ENCODE results near the gene PACS2. TPM values are rescaled to one million over a fixed set of nuclear protein-coding genes. Genes with fewer than 3 reads are reported as not detected.

PACS2 gene
- total and polyA plus RNA-seq, 2 of the 8 experiments (the other 6 are each of a cell fraction or from before 2014, with no cell fraction given), result 38.0 to 62.8 TPM

GRCh38 chr14:105325716-105326567, 11.4 kb downstream of the PACS2 start:
- Histone ChIP-seq H3K79me2 (ENCODE audit: control insufficient read depth in 1 of 2, insufficient read depth in 2 of 2, low read length in 2 of 2) (peaks cover 0 to 85% of the 10 kb centered on the region in 2 experiments; a peak in 2 of 4 replicates), H4K5ac (ENCODE audit: insufficient read length, low read depth, low read length) (no peak overlapping the region), H3K56ac (replicated peaks; ENCODE audit: insufficient read length, low read depth, low read length) (no peak overlapping the region), H2AFZ (ENCODE audit: low read length) (no peak overlapping the region), H2AK5ac (ENCODE audit: low read depth, low read length) (peak overlapping the region; percentile 78; the same call in 1 of the 2 replicates), H3K23ac (ENCODE audit: insufficient read length) (no peak overlapping the region), H2BK12ac (ENCODE audit: low read depth, low read length) (no peak overlapping the region), H3K27ac (ENCODE audit: low read depth, low read length) (no peak overlapping the region), H4K20me1 (replicated peaks in 1 of 2; ENCODE audit: control insufficient read depth in 1 of 2, insufficient read depth in 2 of 2, low read length in 2 of 2) (peaks cover 41 to 65% of the 10 kb centered on the region in 2 experiments), H3K36me3 (ENCODE audit: control insufficient read depth in 2 of 4, insufficient read depth in 4 of 4, low read length in 3 of 4) (no peaks in the 10 kb centered on the region), H3K4me2 (ENCODE audit: insufficient read depth in 1 of 2, low read depth in 2 of 2, low read length in 2 of 2) (peak overlapping the region; percentile 12 to 33), H3K4ac (replicated peaks; ENCODE audit: insufficient read length, low read depth, low read length) (no peak overlapping the region), H3K4me1 (replicated peaks in 1 of 4; ENCODE audit: control insufficient read depth in 3 of 4, insufficient read depth in 4 of 4, low read length in 3 of 4) (peaks cover 6 to 47% (median 37%) of the 10 kb centered on the region in 4 experiments), H3K27me3 (replicated peaks in 1 of 4; ENCODE audit: control insufficient read depth in 3 of 4, extremely low read depth in 1 of 4, insufficient read depth in 3 of 4, low read length in 3 of 4) (no peaks in the 10 kb centered on the region), H4K91ac (replicated peaks; ENCODE audit: insufficient read length, low read length) (no peak overlapping the region), H2BK20ac (ENCODE audit: low read length) (no peak overlapping the region), H3K23me2 (ENCODE audit: low read depth, low read length) (no peaks in the 10 kb centered on the region), H3K18ac (ENCODE audit: extremely low read depth, low read length) (no peak overlapping the region; the same call in 1 of the 2 replicates), H3K9me3 (ENCODE audit: insufficient read depth in 2 of 2, low read depth in 1 of 2, low read length in 1 of 2) (no peaks in the 10 kb centered on the region), H3K9ac (replicated peaks in 1 of 4; ENCODE audit: extremely low read depth in 1 of 4, low read depth in 3 of 4, low read length in 3 of 4) (peak overlapping the region in 1 of 4 experiments; percentile 22; a peak in 1 of 7 replicates), H3K4me3 (ENCODE audit: extremely low read depth in 1 of 4, insufficient read depth in 2 of 4, low read depth in 3 of 4, low read length in 4 of 4) (no peak overlapping the region), H4K8ac (ENCODE audit: extremely low read depth, insufficient read depth, low read length) (no peak overlapping the region), H3K14ac (ENCODE audit: insufficient read length) (no peak overlapping the region), H2BK120ac (replicated peaks; ENCODE audit: low read depth, low read length) (no peak overlapping the region), H2BK15ac (ENCODE audit: low read length) (no peak overlapping the region; the same call in 1 of the 2 replicates), H3K79me1 (ENCODE audit: low read depth, low read length) (peaks cover 52% of the 10 kb centered on the region), H2BK5ac (ENCODE audit: low read depth, low read length) (peak overlapping the region; percentile 48; the same call in 1 of the 2 replicates)
- ChIA-PET CTCF (ENCODE audit: partially characterized antibody) (interaction anchor here (0.6 to 2.9 kb wide), 13 partner anchors 8 to 280 kb away, joined by 3 to 17 read pairs (median 3); no protein-coding TSS in a partner anchor), POLR2A (ENCODE audit: partially characterized antibody) (no interaction called here)
- FAIRE-seq (no peak), DNase-seq (ENCODE audit: low read depth in 1 of 2, low spot score in 2 of 2) (no peak)
- WGBS, 2 experiments (ENCODE audit: extremely low coverage in 1 of 2, insufficient coverage in 1 of 2, insufficient read length in 1 of 2, insufficient replicate concordance in 2 of 2, low coverage in 1 of 2, low lambda C conversion rate in 2 of 2, missing lambda C conversion rate in 1 of 2), result 85% methylated on average over 26 of the region's 27 CpGs; no CpG with 5 or more reads in 1 of the 2 experiments
- TF ChIP-seq ASH2L (IDR thresholded peaks at IDR 0.05; ENCODE audit: low read length), result no peak
- TF ChIP-seq RXRA (IDR thresholded peaks at IDR 0.05; ENCODE audit: insufficient read depth, low read depth, low read length), result no peak
- TF ChIP-seq RFX5 (IDR thresholded peaks at IDR 0.05; ENCODE audit: borderline replicate concordance, low read depth, low read length), result no peak
- no peak; the same call in 1 of the 2 replicates for TF ChIP-seq TBP (IDR thresholded peaks at IDR 0.05; ENCODE audit: low read depth, low read length)
- TF ChIP-seq EP300 (IDR thresholded peaks at IDR 0.05; ENCODE audit: borderline replicate concordance in 1 of 2, low read depth in 2 of 2, low read length in 2 of 2), result no peak
- TF ChIP-seq SP2 (IDR thresholded peaks at IDR 0.05; ENCODE audit: low read length), result no peak
- no peak for TF ChIP-seq POU5F1 (IDR thresholded peaks at IDR 0.05; ENCODE audit: low read depth, low read length)
- TF ChIP-seq RNF2 (IDR thresholded peaks at IDR 0.05; ENCODE audit: borderline replicate concordance, low read depth, low read length, missing control alignments, poor library complexity, severe bottlenecking), result no peak
- TF ChIP-seq EZH2 (IDR thresholded peaks at IDR 0.05; ENCODE audit: low read depth, low read length, severe bottlenecking), result no peak
- no peak for TF ChIP-seq KDM4A (IDR thresholded peaks at IDR 0.05; ENCODE audit: low read depth, low read length, severe bottlenecking)
- TF ChIP-seq SP1 (IDR thresholded peaks at IDR 0.05; ENCODE audit: low read depth, low read length), result no peak

All from H1 (cell line).